GM21723 (cell line): ENCODE data around the gene CNIH1.
"Not testable (repeated sequence)": the region's sequence is repeated elsewhere in the genome, so short reads cannot be mapped to it uniquely, and the experiment has no call there.

Source experiments
- ATAC-seq: cut with Tn5 transposase; IDR thresholded peaks from one replicate; pipeline ENCODE4 v1.9.1; 2021; ENCODE audit warnings: mild to moderate bottlenecking, moderate library complexity; ENCODE audit not compliant: unreplicated experiment

The CNIH1 gene

GRCh38 chr14:54435500-54435981 is 5.6 kb downstream of the CNIH1 start:
- ATAC-seq: peak; percentile 52

GRCh38 chr14:54428527-54428926 is 12.6 kb downstream of the CNIH1 start:
- no peak for ATAC-seq

DNA sequence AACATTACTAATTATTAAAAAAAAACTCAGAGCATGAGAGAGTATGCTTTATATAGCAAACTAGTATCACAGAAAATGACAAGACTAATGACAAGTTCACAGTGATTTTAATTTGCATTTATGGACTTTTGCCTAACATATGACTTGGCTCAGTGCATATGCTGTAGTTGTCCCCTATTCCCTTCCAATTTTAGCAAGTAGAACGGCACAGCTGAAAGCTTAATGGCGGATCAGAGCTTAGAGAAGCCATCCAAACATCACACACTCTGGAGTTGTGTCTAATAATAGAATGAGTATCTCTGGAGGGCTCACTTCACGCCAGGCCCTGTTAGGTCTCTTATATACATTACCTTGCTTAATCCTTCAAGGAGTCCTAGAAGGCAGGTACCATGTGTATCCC is 13.3 kb downstream of the CNIH1 start:
- ATAC-seq: no peak

- ATAC-seq: no peak
Measured at GRCh38 chr14:54425537-54426274, 15.5 kb downstream of the CNIH1 start.

GRCh38 chr14:54425068-54425467 is 16.1 kb downstream of the CNIH1 start:
- no peak for ATAC-seq

DNA sequence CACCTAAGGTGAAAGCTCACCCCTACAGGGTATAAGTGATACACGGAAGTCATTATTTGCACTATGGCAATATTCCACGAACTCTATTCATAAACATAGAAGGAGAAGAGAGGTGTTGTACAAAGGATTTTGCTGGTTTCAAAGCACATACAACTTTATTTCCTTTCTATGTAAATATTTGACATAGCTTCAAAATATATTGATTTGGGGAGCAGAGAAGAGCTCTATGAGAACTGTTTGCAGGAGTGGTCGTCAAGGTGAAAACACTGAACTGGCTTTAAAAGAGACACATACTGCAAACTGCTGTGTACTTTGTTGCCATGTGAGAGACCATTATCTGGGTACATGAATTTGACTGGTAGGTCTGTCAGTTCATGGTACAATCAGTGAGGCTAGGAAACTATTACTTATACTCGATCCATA is 16.7 kb downstream of the CNIH1 start:
- no peak for ATAC-seq

GRCh38 chr14:54423991-54424390 is 17.2 kb downstream of the CNIH1 start:
- no peak for ATAC-seq

GRCh38 chr14:54420478-54421142 is 20.6 kb downstream of the CNIH1 start:
- ATAC-seq: no peak

- ATAC-seq: no peak
Measured at GRCh38 chr14:54411371-54411770, 29.8 kb downstream of the CNIH1 start.

DNA sequence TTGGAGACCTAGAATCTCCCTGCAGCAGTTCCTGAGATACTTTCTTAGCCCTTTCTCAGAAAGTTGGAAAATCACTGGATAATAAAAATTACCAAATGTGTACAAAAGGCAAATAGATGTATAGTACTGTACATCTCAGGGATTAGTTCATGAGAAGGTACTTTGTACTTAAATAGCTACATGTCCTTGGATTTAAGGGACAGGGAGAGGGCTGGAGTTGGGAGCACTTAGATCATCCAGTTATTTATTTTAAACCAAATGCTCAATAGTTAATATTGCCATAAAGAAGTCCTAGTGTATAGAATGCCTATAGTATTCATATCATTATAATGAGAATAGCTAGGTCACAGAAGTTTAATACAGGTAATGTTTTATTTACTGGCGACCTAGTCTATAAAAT is 31.0 kb downstream of the CNIH1 start:
- ATAC-seq: no peak

- not testable (repeated sequence) for ATAC-seq
Measured at GRCh38 chr14:54403401-54404005, 37.7 kb downstream of the CNIH1 start.

DNA sequence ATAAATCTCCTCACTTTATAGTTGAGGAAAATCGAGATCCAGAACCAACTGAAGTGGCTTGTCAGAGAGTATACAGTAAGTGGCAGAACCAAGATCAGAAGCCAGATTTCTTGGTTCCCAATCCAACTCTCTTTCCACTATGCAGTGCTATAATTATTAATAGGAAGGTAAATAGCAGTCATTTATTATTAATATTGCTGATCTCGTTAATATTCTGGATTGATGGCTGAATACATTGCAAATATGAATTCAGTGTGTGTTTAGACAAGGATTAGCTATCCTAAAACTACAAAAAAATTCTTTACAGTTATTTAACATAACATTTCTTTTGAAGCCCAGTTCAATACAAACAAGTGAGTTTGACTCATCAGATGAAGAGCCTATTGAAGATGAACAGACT is 41.6 kb downstream of the CNIH1 start:
- no peak for ATAC-seq

- peak; percentile 97 for ATAC-seq
Measured at GRCh38 chr14:54396493-54397335, 44.5 kb downstream of the CNIH1 start, which contains the start of gene CDKN3. Gene CDKN3 (plus strand): TSS chr14:54397007. CDS start chr14:54397069, 62 bp downstream.

- ATAC-seq: no peak
Measured at GRCh38 chr14:54396183-54396492, 45.0 kb downstream of the CNIH1 start.

- no peak for ATAC-seq
Measured at GRCh38 chr14:54395716-54396115, 45.5 kb downstream of the CNIH1 start.

DNA sequence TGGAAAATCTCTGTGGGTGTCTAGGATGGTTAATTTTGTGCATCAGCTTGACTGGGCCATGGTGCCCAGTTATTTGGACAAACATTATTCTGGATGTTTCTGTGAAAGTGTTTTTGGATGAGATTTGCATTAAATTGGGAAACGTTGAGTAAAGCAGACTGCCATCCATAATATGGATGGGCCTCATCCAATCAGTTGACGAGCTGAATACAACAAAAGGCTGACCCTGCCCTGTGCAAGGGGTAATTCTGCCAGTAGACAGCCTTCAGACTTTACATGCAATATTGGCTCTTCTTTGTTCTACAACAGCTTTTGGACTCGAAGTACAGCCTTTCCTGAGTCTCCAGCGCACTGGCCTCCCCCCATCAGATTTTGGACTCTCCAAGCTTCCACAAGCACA is 45.9 kb downstream of the CNIH1 start:
- no peak for ATAC-seq

DNA sequence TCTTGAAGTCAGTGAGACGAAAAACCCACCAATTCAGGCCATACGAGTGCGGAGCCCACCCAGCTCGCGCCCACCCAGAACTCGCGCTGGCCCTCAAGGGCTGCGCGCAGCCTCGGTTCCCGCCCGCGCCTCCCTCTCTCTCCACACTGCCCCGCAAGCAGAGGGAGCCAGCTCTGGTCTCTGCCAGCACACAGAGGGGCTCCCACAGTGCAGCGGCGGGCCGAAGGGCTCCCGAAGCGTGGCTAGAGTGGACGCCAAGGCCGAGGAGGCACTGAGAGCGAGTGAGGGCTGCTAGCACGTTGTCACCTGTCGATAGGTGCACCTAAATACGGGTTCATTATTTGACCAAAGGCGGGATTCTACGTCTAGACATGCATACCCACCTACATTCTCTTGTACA is 46.6 kb downstream of the CNIH1 start:
- no peak for ATAC-seq

DNA sequence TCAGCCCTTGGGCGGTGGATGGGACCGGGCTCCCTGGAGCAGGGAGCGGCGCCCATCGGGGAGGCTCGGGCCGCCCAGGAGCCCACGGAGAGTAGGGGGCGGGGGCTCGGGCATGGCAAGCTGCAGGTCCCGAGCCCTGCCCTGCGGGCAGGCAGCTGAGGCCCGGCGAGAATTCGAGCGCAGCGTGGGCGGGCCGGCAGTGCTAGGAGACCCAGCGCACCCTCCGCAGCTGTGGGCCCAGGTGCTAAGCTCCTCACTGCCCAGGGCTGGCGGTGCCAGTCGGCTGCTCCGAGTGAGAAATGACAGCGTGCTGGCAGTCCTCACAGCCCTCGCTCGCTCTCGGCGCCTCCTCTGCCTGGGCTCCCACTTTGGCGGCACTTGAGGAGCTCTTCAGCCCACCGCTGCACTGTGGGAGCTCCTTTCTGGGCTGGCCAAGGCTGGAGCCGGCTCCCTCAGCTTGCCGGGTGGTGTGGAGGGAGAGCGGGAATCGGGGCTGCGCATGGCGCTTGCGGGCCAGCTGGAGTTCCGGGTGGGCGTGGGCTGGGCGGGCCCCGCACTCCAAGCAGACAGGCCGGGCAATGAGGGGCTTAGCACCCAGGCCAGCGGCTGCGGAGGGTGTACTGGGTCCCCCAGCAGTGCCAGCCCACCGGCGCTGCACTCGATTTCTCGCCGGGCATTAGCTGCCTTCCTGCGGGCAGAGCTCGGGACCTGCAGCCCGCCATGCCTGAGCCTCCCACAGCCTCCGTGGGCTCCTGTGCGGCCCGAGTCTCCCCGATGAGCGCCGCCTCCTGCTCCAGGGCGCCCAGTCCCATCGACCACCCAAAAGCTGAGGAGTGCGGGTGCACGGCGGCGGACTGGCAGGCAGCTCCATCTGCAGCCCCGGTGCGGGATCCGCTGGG is 47.9 kb downstream of the CNIH1 start:
- ATAC-seq: not testable (repeated sequence)

GRCh38 chr14:54392131-54392859 is 48.9 kb downstream of the CNIH1 start:
- ATAC-seq: no peak
